NCI-H446 (cell line): Measurements from ENCODE around the gene TEX264.
A peak's percentile ranks its signal among the peaks of the same experiment; 100 is the strongest.

Source experiments
- DNase-seq, 2 experiments: peaks; one replicate each; lab custom pipeline; 2025; lab: John Stamatoyannopoulos, UW

The TEX264 gene

GRCh38 chr3:51692980-51693395 lies 21.9 kb downstream of the TEX264 start:
- no peak for DNase-seq

- no peak for DNase-seq
Measured at GRCh38 chr3:51696954-51697353, 25.9 kb downstream of the TEX264 start.

GRCh38 chr3:51698209-51698608 lies 27.2 kb downstream of the TEX264 start:
- DNase-seq = no peak

- DNase-seq = no peak
Measured at GRCh38 chr3:51700403-51700802, 29.4 kb downstream of the TEX264 start.

GRCh38 chr3:51702156-51702555 lies 31.1 kb downstream of the TEX264 start:
- DNase-seq = no peak

GRCh38 chr3:51703068-51703760 lies 32.2 kb downstream of the TEX264 start:
- DNase-seq = no peak

GRCh38 chr3:51703761-51704510 lies 32.9 kb downstream of the TEX264 start:
- no peak for DNase-seq

- no peak for DNase-seq
Measured at GRCh38 chr3:51704511-51704950, 33.5 kb downstream of the TEX264 start.

- no peak for DNase-seq
Measured at GRCh38 chr3:51705276-51706020, 34.4 kb downstream of the TEX264 start.

GRCh38 chr3:51706021-51706485 lies 35.0 kb downstream of the TEX264 start:
- no peak for DNase-seq

GRCh38 chr3:51706788-51707731 lies 36.0 kb downstream of the TEX264 start, which contains the start of gene GRM2:
TSS of gene GRM2 (plus strand) at chr3:51707068. CDS start at chr3:51708984, 1,916 bp downstream.
- peak in 1 of 2 experiments; percentile 67 for DNase-seq

- DNase-seq = no peak
Measured at GRCh38 chr3:51708216-51708845, 37.3 kb downstream of the TEX264 start.

GRCh38 chr3:51709004-51709420 lies 38.0 kb downstream of the TEX264 start:
- DNase-seq = no peak

- no peak for DNase-seq
Measured at GRCh38 chr3:51709675-51710074, 38.6 kb downstream of the TEX264 start.

GRCh38 chr3:51710631-51711351 lies 39.7 kb downstream of the TEX264 start:
- no peak for DNase-seq

- DNase-seq = no peak
Measured at GRCh38 chr3:51711352-51712037, 40.4 kb downstream of the TEX264 start.

- DNase-seq = no peak
Measured at GRCh38 chr3:51712038-51712420, 41.0 kb downstream of the TEX264 start.

- no peak for DNase-seq
Measured at GRCh38 chr3:51712511-51712931, 41.5 kb downstream of the TEX264 start.

- DNase-seq = no peak
Measured at GRCh38 chr3:51712963-51713362, 41.9 kb downstream of the TEX264 start.
